Measurements from ENCODE around the gene ZFHX3. TPM values are rescaled to one million over a fixed set of nuclear protein-coding genes. Genes with fewer than 3 reads are reported as not detected.
A peak's percentile ranks its signal among the peaks of the same experiment; 100 is the strongest.

Gene ZFHX3
- total RNA-seq, 1 experiment from 2014 or later, result 13.6 TPM

- BruUV-seq (replicated peaks), result no TSS peak
- TF ChIP-seq, protein P1, sequence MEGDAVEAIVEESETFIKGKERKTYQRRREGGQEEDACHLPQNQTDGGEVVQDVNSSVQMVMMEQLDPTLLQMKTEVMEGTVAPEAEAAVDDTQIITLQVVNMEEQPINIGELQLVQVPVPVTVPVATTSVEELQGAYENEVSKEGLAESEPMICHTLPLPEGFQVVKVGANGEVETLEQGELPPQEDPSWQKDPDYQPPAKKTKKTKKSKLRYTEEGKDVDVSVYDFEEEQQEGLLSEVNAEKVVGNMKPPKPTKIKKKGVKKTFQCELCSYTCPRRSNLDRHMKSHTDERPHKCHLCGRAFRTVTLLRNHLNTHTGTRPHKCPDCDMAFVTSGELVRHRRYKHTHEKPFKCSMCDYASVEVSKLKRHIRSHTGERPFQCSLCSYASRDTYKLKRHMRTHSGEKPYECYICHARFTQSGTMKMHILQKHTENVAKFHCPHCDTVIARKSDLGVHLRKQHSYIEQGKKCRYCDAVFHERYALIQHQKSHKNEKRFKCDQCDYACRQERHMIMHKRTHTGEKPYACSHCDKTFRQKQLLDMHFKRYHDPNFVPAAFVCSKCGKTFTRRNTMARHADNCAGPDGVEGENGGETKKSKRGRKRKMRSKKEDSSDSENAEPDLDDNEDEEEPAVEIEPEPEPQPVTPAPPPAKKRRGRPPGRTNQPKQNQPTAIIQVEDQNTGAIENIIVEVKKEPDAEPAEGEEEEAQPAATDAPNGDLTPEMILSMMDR (IDR thresholded peaks at IDR 0.05; ENCODE audit: unreplicated experiment), result no peak
- Mint-ChIP-seq H3K4me3 (ENCODE audit: low read depth, unreplicated experiment) (no peak overlapping the region), H3K36me3 (ENCODE audit: insufficient read depth, unreplicated experiment) (no peaks in the 10 kb centered on the region), H3K9me3 (ENCODE audit: low read depth, unreplicated experiment) (no peaks in the 10 kb centered on the region), H3K27me3 (ENCODE audit: unreplicated experiment) (no peaks in the 10 kb centered on the region), H3K27ac (ENCODE audit: unreplicated experiment) (no peak overlapping the region), H3K4me1 (ENCODE audit: low read depth, unreplicated experiment) (peaks cover 7% of the 10 kb centered on the region)
- intact Hi-C loops (cut with micrococcal nuclease; ENCODE audit: unreplicated experiment), result no loop called here
- no peak for DNase-seq
- CTCF ChIA-PET, result interaction anchor here (0.6 to 1.4 kb wide), 4 partner anchors 20 to 206 kb away, joined by 3 to 6 read pairs (median 4); no protein-coding TSS in a partner anchor
Measured at GRCh38 chr16:72857834-72858664, 189.9 kb downstream of the ZFHX3 start.

DNA sequence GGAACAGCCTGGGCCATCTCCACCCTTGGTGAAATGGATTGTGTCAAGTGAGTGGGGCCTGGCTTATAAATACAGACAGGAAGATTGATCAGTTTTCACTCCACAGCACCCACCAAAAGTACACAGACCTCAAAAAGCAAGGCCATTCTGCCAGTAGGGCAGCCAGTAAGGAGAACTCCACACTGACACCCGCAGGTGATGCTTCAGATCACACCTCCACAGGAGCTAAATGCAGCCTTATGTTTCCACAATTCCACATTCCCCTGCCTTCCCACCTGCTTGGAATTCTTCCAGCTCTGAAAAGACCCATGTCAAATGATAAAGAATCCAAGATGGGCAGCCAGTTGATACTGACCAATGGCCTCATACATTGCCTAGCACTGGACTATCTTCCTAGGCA lies 191.1 kb downstream of the ZFHX3 start:
- TF ChIP-seq, protein P1 (IDR thresholded peaks at IDR 0.05; ENCODE audit: unreplicated experiment), result peak; percentile 22
- no peaks in the 10 kb centered on the region for H3K9me3 Mint-ChIP-seq (ENCODE audit: low read depth, unreplicated experiment)
- no peaks in the 10 kb centered on the region for H3K27me3 Mint-ChIP-seq (ENCODE audit: unreplicated experiment)
- H3K27ac Mint-ChIP-seq (ENCODE audit: unreplicated experiment), result no peak overlapping the region
- no TSS peak for BruUV-seq (replicated peaks)
- CTCF ChIA-PET, result interaction anchor here (1.4 kb wide), 2 partner anchors 9 to 105 kb away, joined by 3 to 4 read pairs; no protein-coding TSS in a partner anchor
- intact Hi-C loops (cut with micrococcal nuclease; ENCODE audit: unreplicated experiment), result no loop called here
- no peaks in the 10 kb centered on the region for H3K36me3 Mint-ChIP-seq (ENCODE audit: insufficient read depth, unreplicated experiment)
- DNase-seq, result peak; percentile 56
- no peak overlapping the region for H3K4me3 Mint-ChIP-seq (ENCODE audit: low read depth, unreplicated experiment)
- peaks cover 7% of the 10 kb centered on the region for H3K4me1 Mint-ChIP-seq (ENCODE audit: low read depth, unreplicated experiment)

DNA sequence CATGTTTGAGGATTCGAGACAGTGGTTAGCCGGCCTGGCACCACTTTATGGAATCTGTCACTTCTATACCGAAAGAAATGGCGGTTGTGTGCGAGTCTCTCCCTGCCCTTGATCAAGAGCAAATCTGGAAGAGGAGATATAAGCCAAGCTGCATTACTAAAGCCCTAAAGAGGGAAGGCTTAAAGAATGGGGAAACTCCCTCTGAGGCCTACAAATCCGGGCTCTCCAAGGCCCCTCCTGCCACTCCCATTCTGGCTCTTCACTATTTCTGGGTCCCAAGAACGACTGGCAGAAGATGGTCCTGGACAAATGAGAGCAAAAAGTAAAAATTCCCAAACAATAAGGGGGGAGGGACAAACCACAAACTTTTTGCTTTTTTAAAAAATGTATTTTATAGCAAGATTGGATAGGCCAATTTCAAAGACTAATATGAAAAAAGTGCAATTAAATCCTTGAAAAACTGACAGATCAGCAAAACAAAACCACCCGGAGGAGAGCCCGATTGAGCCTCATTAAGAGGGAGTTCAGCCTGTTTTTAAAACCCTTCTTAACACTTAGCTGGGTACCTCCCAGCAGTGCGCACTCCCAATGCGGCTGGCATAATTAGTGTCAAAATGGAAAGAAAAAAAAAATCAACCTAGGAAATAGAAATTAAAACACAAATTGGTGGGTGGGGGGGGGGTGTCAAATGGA lies 193.5 kb downstream of the ZFHX3 start:
- Mint-ChIP-seq H3K27ac (ENCODE audit: unreplicated experiment) (no peak overlapping the region), H3K4me1 (ENCODE audit: low read depth, unreplicated experiment) (no peaks in the 10 kb centered on the region), H3K36me3 (ENCODE audit: insufficient read depth, unreplicated experiment) (peaks cover 5% of the 10 kb centered on the region), H3K27me3 (ENCODE audit: unreplicated experiment) (no peaks in the 10 kb centered on the region), H3K4me3 (ENCODE audit: low read depth, unreplicated experiment) (no peak overlapping the region), H3K9me3 (ENCODE audit: low read depth, unreplicated experiment) (no peaks in the 10 kb centered on the region)
- intact Hi-C loops (cut with micrococcal nuclease; ENCODE audit: unreplicated experiment), result no loop called here
- DNase-seq, result no peak
- CTCF ChIA-PET, result interaction anchor here (0.6 to 1.9 kb wide), 3 partner anchors 25 to 868 kb away, joined by 3 to 5 read pairs (median 3); no protein-coding TSS in a partner anchor
- TF ChIP-seq, protein P1 (IDR thresholded peaks at IDR 0.05; ENCODE audit: unreplicated experiment), result no peak
- no TSS peak for BruUV-seq (replicated peaks)

DNA sequence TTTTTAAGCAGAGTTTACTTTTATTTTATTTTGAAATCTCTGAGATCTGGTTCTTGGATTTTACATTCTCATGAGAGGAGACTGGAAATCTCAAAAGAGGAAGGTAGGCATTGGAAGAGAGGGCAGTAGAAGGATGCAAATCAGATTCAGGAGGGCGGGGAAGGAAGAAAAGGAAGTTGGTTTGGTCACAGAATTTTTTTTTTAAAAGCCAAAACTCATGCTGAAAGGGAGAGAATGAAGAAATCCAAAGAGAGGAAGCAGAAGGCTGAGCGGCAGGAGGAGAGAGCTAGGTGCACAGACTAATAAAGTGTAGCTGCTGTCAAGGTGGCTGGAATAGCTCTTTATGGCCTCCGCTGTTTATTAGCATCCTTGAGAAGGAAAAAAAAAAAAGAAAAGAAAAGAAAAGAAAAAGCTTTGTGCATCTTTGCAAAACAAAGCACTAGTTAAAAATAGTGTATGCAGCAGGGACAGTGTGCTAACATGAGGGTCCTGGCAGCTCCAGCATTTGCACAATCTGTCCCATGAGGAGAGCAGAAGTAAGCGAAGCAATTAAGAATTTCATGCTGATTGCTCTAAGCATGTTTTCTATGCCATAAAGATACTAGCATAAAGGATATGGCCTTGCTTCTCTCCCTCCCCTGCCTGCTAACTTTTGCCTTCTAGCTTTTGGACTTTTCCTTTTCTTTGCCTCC lies 194.2 kb downstream of the ZFHX3 start:
- H3K27me3 Mint-ChIP-seq (ENCODE audit: unreplicated experiment), result no peaks in the 10 kb centered on the region
- CTCF ChIA-PET, result interaction anchor here (0.6 to 1.9 kb wide), 4 partner anchors 26 to 869 kb away, joined by 3 to 5 read pairs (median 4); no protein-coding TSS in a partner anchor
- no peaks in the 10 kb centered on the region for H3K9me3 Mint-ChIP-seq (ENCODE audit: low read depth, unreplicated experiment)
- intact Hi-C loops (cut with micrococcal nuclease; ENCODE audit: unreplicated experiment), result no loop called here
- peaks cover 9% of the 10 kb centered on the region for H3K36me3 Mint-ChIP-seq (ENCODE audit: insufficient read depth, unreplicated experiment)
- TF ChIP-seq, protein P1 (IDR thresholded peaks at IDR 0.05; ENCODE audit: unreplicated experiment), result no peak
- H3K4me3 Mint-ChIP-seq (ENCODE audit: low read depth, unreplicated experiment), result no peak overlapping the region
- H3K4me1 Mint-ChIP-seq (ENCODE audit: low read depth, unreplicated experiment), result peaks cover 4% of the 10 kb centered on the region
- no TSS peak for BruUV-seq (replicated peaks)
- DNase-seq, result no peak
- no peak overlapping the region for H3K27ac Mint-ChIP-seq (ENCODE audit: unreplicated experiment)
